ENCODE data around the gene RASAL2.

GRCh38 chr1:178438432-178438831 is 344.5 kb downstream of the RASAL2 start:
- TF ChIP-seq POLR2A (IDR thresholded peaks at IDR 0.05; ENCODE audit: low read depth, low read length) (no peak), POLR2AphosphoS5 (IDR thresholded peaks at IDR 0.05; ENCODE audit: low read depth, low read length) (no peak), TAF1 (IDR thresholded peaks at IDR 0.05; ENCODE audit: low read depth, low read length) (no peak), PAX5 (IDR thresholded peaks at IDR 0.05; ENCODE audit: insufficient read depth, low read length, severe bottlenecking) (no peak), SPI1 (IDR thresholded peaks at IDR 0.05; ENCODE audit: low read depth, low read length) (no peak), POU2F2 (IDR thresholded peaks at IDR 0.05; ENCODE audit: low read depth, low read length) (no peak)

Measured in GM12891 (cell line).